Thoracic aorta (tissue), 2 donors: ENCODE measurements around the gene FSTL4. TPM values are rescaled to one million over a fixed set of nuclear protein-coding genes. Genes with fewer than 3 reads are reported as not detected.

ENCODE experiments used
- ATAC-seq: fragments of 150-250 bp; one replicate; pipeline ENCODE4 v1.8.0; 2017; ENCODE audit warnings: low read depth; ENCODE audit not compliant: insufficient number of reproducible peaks, low FRiP score
- DNase-seq: peaks from one replicate; pipeline ENCODE4 v3.0.0-alpha.2; 2020; ENCODE audit warnings: low spot score
- H3K27ac ChIP-seq, 2 donors: fragments of 200-600 bp; sonication (generic); 1 replicate in 1 of 2; 2 replicates in 1 of 2; pipeline ENCODE4 v1.5.1; 2016; ENCODE audit warnings: mild to moderate bottlenecking in 2 of 2, moderate library complexity in 2 of 2
- H3K27me3 ChIP-seq: fragments of 200-600 bp; sonication (generic); replicated peaks from 2 replicates; pipeline ENCODE4 v1.6.0; 2016; ENCODE audit warnings: mild to moderate bottlenecking; ENCODE audit not compliant: insufficient read depth
- H3K36me3 ChIP-seq: fragments of 200-600 bp; sonication (generic); one replicate; pipeline ENCODE4 v1.5.1; 2016
- H3K4me1 ChIP-seq, 2 donors: fragments of 200-600 bp; sonication (generic); 1 replicate in 1 of 2; 2 replicates in 1 of 2; pipeline versions ENCODE4 v1.5.1 to v1.6.0; 2016; ENCODE audit warnings: low read depth in 2 of 2, mild to moderate bottlenecking in 1 of 2; ENCODE audit not compliant: control insufficient read depth in 1 of 2
- H3K4me3 ChIP-seq: fragments of 200-600 bp; sonication (generic); 2 replicates; pipeline ENCODE4 v1.5.1; 2016; ENCODE audit warnings: mild to moderate bottlenecking
- H3K9me3 ChIP-seq: fragments of 200-600 bp; sonication (generic); 2 replicates; pipeline ENCODE4 v1.5.1; 2016
- total RNA-seq, 2 donors: library from RNA; depleted of rRNA; stranded (reverse); fragments of >200 nt; gene quantifications; one replicate each; pipeline versions ENCODE4 v1.1.0 to v1.2.3, GENCODE V29; 2016
- TF ChIP-seq, protein P1 (sequence below): fragments of 200-600 bp; sonication (generic); IDR thresholded peaks from one replicate; pipeline ENCODE4 v1.5.1; 2019; ENCODE audit warnings: antibody characterized with exemption

Gene FSTL4
- total RNA-seq, 2 donors from 2014 or later: not detected

DNA sequence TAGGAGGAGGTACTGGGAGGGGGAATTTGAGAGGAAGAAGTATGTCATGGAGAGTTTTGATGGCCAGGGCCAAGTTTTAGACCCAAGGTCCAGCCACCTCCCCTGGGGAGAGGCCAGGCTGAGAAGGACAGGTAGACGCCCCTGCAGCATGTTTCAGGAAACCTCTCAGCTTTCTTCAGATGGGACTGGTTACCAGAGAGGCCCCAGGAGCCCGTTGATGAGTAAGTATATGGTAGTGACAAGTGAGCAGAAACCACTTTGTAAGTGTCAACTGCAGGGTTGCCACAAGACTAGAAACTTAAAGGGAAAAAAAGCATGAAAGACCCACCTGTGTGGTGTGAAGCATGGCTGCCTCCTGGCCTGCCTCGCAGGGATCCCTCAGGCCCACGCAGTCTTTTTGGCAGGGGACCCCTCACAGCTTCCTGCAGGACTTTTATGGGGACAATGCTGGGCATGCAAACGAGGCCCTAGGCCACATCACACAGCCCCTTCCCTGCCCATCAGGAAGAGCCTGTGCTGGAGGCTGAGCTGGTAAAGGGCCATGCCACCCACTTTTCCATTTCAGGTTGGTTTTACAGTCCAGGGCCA, 255.9 kb downstream of the FSTL4 start:
- ATAC-seq: no peak
- Histone ChIP-seq H3K27me3 (no peaks in the 10 kb centered on the region), H3K27ac (no peak overlapping the region), H3K4me1 (no peaks in the 10 kb centered on the region), H3K4me3 (no peak overlapping the region), H3K36me3 (no peaks in the 10 kb centered on the region), H3K9me3 (no peaks in the 10 kb centered on the region)
- TF ChIP-seq, protein P1, sequence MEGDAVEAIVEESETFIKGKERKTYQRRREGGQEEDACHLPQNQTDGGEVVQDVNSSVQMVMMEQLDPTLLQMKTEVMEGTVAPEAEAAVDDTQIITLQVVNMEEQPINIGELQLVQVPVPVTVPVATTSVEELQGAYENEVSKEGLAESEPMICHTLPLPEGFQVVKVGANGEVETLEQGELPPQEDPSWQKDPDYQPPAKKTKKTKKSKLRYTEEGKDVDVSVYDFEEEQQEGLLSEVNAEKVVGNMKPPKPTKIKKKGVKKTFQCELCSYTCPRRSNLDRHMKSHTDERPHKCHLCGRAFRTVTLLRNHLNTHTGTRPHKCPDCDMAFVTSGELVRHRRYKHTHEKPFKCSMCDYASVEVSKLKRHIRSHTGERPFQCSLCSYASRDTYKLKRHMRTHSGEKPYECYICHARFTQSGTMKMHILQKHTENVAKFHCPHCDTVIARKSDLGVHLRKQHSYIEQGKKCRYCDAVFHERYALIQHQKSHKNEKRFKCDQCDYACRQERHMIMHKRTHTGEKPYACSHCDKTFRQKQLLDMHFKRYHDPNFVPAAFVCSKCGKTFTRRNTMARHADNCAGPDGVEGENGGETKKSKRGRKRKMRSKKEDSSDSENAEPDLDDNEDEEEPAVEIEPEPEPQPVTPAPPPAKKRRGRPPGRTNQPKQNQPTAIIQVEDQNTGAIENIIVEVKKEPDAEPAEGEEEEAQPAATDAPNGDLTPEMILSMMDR: no peak
- no peak for DNase-seq

DNA sequence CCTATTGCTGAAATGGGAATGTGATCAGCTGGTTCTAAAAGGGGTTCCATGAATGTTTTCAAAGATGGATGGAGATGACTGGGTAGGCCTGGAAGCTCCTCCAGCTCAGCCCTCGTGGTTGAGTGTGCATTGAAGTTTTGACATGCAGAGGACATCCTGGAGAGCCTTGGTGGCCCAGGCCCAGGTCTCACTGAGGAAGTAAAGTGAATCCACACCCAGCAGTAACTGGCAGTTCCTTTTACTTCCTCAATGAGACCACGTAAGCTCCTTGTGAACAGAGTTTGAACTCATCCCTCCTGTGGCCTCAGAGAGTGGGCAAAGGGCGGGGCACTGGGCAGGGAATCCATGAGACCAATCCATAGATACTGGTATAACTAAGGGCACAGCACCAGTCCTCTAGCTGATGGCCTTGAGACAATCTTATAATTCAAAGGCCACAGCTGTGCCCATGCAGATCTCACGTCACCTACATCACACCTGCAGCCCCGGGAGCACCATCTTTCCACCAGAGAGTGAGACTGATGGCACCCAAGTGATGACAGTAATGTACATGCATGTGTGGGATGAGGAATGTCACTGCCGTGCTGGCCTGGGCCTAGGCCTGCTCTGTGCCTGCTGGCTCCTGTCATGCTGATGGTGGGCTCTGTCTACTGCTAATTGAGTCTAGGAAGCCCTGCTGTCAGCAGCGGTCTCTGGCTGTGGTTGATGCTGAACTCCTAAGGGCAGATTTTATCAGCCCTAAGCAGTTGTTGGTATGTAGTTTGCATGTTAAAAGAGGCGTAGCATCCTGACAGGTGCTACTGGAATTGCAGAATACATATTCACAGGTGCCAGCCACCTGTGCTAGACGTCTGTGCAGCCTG, 257.8 kb downstream of the FSTL4 start:
- no peaks in the 10 kb centered on the region for H3K9me3 ChIP-seq
- H3K27ac ChIP-seq: no peak overlapping the region
- no peak for DNase-seq
- TF ChIP-seq, protein P1: no peak
- H3K27me3 ChIP-seq: no peaks in the 10 kb centered on the region
- H3K4me3 ChIP-seq: no peak overlapping the region
- no peaks in the 10 kb centered on the region for H3K36me3 ChIP-seq
- H3K4me1 ChIP-seq: no peaks in the 10 kb centered on the region
- no peak for ATAC-seq

- DNase-seq: no peak
- no peak for ATAC-seq
- TF ChIP-seq, protein P1: no peak
- Histone ChIP-seq H3K4me3 (no peak overlapping the region), H3K27me3 (no peaks in the 10 kb centered on the region), H3K36me3 (no peaks in the 10 kb centered on the region), H3K9me3 (no peaks in the 10 kb centered on the region), H3K27ac (no peak overlapping the region), H3K4me1 (no peaks in the 10 kb centered on the region)
Measured at GRCh38 chr5:133353741-133354140, 258.6 kb downstream of the FSTL4 start.

DNA sequence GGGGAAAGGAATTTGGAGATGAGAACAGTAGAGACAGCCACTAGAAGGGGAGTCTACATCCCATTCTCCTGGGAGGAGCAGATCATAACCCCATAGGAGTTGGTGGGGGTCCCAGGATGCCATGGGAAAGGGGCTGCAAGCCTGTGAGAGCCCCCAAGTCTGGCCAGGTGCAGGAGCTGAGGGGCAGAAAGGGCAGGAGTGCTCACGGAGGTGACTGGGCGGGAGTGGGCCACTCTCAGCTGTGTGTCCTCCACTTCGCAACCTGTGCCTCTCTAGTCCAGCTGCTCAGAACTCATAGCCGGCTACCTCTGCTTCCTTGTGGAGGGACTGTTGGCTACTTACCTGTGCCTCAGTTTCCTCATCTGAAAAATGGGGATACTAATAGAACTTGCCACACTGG, 263.9 kb downstream of the FSTL4 start:
- DNase-seq (no peak), ATAC-seq (no peak)
- H3K9me3 ChIP-seq: no peaks in the 10 kb centered on the region
- H3K27ac ChIP-seq: no peak overlapping the region
- H3K4me3 ChIP-seq: no peak overlapping the region
- no peaks in the 10 kb centered on the region for H3K4me1 ChIP-seq
- no peaks in the 10 kb centered on the region for H3K36me3 ChIP-seq
- H3K27me3 ChIP-seq: no peaks in the 10 kb centered on the region
- TF ChIP-seq, protein P1: no peak

GRCh38 chr5:133347039-133347438, 265.3 kb downstream of the FSTL4 start:
- Histone ChIP-seq H3K9me3 (no peaks in the 10 kb centered on the region), H3K4me3 (no peak overlapping the region), H3K27me3 (no peaks in the 10 kb centered on the region), H3K36me3 (no peaks in the 10 kb centered on the region), H3K4me1 (no peaks in the 10 kb centered on the region), H3K27ac (no peak overlapping the region)
- DNase-seq: no peak
- TF ChIP-seq, protein P1: no peak
- no peak for ATAC-seq
